Prostate gland (tissue), 2 donors: Measurements from ENCODE around the gene HK1. TPM values are rescaled to one million over a fixed set of nuclear protein-coding genes. Genes with fewer than 3 reads are reported as not detected.
A peak's percentile ranks its signal among the peaks of the same experiment; 100 is the strongest.
"Not testable (repeated sequence)": the region's sequence is repeated elsewhere in the genome, so short reads cannot be mapped to it uniquely, and the experiment has no call there.

ENCODE experiments used
- DNase-seq: peaks from one replicate; pipeline ENCODE4 v3.0.0-alpha.2; 2019; ENCODE audit warnings: low spot score
- H3K27ac ChIP-seq, 2 donors: fragments of 200-600 bp; sonication (generic); 2 replicates each; pipeline ENCODE4 v1.5.1; 2017 to 2019
- H3K27me3 ChIP-seq: fragments of 200-600 bp; sonication (generic); replicated peaks from 2 replicates; pipeline ENCODE4 v1.5.1; 2019; ENCODE audit not compliant: insufficient read depth
- H3K36me3 ChIP-seq, 2 donors: fragments of 200-600 bp; sonication (generic); 1 replicate in 1 of 2; 2 replicates in 1 of 2; pipeline versions ENCODE4 v1.5.1 to v1.8.1; 2017 to 2019
- H3K4me1 ChIP-seq: fragments of 200-600 bp; sonication (generic); replicated peaks from 2 replicates; pipeline ENCODE4 v1.5.1; 2019
- H3K4me3 ChIP-seq, 2 donors: fragments of 200-600 bp; sonication (generic); 2 replicates each; pipeline ENCODE4 v1.5.1; 2017 to 2019
- H3K9me3 ChIP-seq: fragments of 200-600 bp; sonication (generic); 2 replicates; pipeline ENCODE4 v1.5.1; 2017
- POLR2A ChIP-seq: fragments of 450-650 bp; IDR thresholded peaks from one replicate; pipeline ENCODE4 v1.6.1; 2016; ENCODE audit warnings: antibody characterized with exemption, mild to moderate bottlenecking
- POLR2AphosphoS5 ChIP-seq: sonication (generic); formaldehyde crosslinking; IDR thresholded peaks from one replicate; pipeline ENCODE4 v1.6.1; 2017; ENCODE audit warnings: antibody characterized with exemption
- WGBS: methylation state at CpG from one replicate; pipeline ENCODE4 v1.1.5; 2018; 5-methylcytosine and 5-hydroxymethylcytosine counted together
- intact Hi-C: fragments of 100-400 bp; cut with DNase I; formaldehyde crosslinking; loops from one replicate; pipeline ENCODE4 v1.14.2; 2022
- total RNA-seq, 2 donors: library from RNA; depleted of rRNA; stranded (reverse); fragments of >200 nt; gene quantifications; one replicate each; pipeline ENCODE4 v1.1.0, GENCODE V29; 2016
- TF ChIP-seq, protein P1 (sequence below), 4 experiments: fragments of 200-600 bp in 2 of 4; fragments of 450-650 bp in 2 of 4; sonication (generic) in 2 of 4; IDR thresholded peaks; 1 replicate in 3 of 4; 2 replicates in 1 of 4; pipeline ENCODE4 v1.5.1; 2016 to 2019; ENCODE audit warnings: antibody characterized with exemption in 4 of 4, mild to moderate bottlenecking in 2 of 4, moderate library complexity in 2 of 4

Gene HK1
- total RNA-seq, 2 donors from 2014 or later: 67.8 to 134 TPM

DNA sequence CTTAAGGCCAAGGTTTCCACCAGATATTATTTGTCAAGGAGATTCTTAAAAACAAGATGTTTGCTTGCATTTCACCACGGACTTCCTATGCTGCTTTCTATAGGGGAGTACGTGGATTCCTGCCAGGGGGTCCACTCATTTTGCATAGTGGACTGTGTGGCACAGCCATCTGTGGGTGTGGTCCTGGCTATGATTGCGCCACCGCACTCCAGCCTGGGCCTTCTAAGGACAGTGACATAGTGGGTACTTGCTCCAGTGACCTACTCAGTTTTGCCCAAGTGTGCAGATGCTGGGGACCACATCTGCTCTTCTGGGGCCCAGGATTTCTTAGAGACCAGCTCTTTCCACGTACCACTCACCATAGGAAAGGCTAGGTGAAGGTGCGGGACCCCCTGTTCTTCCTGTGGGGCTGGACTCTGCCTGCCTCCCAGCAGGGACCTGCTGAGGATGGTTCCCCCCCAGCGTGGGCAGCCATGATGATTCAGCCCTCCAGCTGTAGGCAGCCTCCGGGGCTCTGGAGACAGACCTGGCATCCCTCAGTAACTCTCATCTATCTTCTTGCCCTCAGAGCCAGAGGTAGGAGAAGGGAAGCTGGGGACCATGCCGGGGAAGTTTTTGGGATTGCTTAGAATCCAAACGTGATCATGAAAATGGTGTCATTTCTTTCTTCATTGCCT lies 42.9 kb downstream of the HK1 start:
- H3K27me3 ChIP-seq: no peaks in the 10 kb centered on the region
- no peaks in the 10 kb centered on the region for H3K9me3 ChIP-seq
- no peaks in the 10 kb centered on the region for H3K36me3 ChIP-seq
- DNase-seq: no peak
- TF ChIP-seq, protein P1, sequence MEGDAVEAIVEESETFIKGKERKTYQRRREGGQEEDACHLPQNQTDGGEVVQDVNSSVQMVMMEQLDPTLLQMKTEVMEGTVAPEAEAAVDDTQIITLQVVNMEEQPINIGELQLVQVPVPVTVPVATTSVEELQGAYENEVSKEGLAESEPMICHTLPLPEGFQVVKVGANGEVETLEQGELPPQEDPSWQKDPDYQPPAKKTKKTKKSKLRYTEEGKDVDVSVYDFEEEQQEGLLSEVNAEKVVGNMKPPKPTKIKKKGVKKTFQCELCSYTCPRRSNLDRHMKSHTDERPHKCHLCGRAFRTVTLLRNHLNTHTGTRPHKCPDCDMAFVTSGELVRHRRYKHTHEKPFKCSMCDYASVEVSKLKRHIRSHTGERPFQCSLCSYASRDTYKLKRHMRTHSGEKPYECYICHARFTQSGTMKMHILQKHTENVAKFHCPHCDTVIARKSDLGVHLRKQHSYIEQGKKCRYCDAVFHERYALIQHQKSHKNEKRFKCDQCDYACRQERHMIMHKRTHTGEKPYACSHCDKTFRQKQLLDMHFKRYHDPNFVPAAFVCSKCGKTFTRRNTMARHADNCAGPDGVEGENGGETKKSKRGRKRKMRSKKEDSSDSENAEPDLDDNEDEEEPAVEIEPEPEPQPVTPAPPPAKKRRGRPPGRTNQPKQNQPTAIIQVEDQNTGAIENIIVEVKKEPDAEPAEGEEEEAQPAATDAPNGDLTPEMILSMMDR (IDR thresholded peaks at IDR 0.05): no peak
- no peak for TF ChIP-seq POLR2A
- TF ChIP-seq POLR2AphosphoS5: no peak
- intact Hi-C loops: no loop called here
- peaks cover 22% of the 10 kb centered on the region for H3K4me1 ChIP-seq
- 84% methylated on average over 10 of the region's 10 CpGs for WGBS
- no peak overlapping the region for H3K27ac ChIP-seq
- no peak overlapping the region for H3K4me3 ChIP-seq

DNA sequence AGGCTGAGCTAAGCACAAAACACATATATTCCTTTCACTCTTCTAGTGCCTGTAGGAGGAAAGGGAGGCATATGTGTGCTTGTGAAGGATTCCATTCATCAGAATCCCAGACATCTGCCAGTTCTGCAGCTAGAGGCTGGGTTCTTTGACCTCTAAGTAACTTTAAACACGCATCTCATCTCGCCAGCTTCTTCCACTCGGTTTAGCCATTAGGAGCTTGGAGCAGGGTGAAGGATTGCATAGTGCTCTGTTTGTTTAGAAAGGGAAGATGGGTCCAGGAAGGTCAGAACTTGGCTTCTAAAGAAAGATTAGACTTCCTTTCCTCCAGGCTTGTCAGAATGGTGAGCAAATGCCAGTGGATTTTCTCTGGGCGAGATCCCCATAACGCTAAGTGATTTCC lies 43.6 kb downstream of the HK1 start:
- no peaks in the 10 kb centered on the region for H3K27me3 ChIP-seq
- intact Hi-C loops: no loop called here
- WGBS: 53% methylated on average over 5 of the region's 5 CpGs
- no peaks in the 10 kb centered on the region for H3K36me3 ChIP-seq
- no peak for TF ChIP-seq POLR2AphosphoS5
- TF ChIP-seq, protein P1 (IDR thresholded peaks at IDR 0.05): no peak
- TF ChIP-seq POLR2A: no peak
- H3K9me3 ChIP-seq: no peaks in the 10 kb centered on the region
- H3K4me1 ChIP-seq: peaks cover 23% of the 10 kb centered on the region
- no peak overlapping the region for H3K4me3 ChIP-seq
- H3K27ac ChIP-seq: no peak overlapping the region
- no peak for DNase-seq

DNA sequence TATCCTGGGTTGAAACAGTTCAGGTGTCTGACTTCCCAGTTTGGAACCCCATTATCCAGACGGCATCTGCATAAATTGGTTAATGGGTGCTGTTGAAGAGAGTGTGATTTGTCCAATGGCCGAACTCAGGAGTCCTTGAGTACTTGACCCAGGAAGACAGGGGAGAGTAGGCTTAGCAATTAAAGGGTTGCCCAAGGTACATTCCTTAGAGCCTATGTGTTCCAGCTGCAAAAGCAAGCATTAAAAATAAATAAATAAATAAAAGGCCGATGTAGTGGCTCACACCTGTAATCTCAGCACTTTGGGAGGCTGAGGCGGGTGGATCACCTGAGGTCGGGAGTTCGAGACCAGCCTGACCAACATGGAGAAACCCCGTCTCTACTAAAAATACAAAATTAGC lies 44.0 kb downstream of the HK1 start:
- H3K36me3 ChIP-seq, H3K4me3 ChIP-seq, H3K27ac ChIP-seq, H3K27me3 ChIP-seq, H3K9me3 ChIP-seq, DNase-seq, intact Hi-C loops: not testable (repeated sequence)
- peaks cover 24% of the 10 kb centered on the region for H3K4me1 ChIP-seq
- WGBS: 82% methylated on average over 7 of the region's 7 CpGs

DNA sequence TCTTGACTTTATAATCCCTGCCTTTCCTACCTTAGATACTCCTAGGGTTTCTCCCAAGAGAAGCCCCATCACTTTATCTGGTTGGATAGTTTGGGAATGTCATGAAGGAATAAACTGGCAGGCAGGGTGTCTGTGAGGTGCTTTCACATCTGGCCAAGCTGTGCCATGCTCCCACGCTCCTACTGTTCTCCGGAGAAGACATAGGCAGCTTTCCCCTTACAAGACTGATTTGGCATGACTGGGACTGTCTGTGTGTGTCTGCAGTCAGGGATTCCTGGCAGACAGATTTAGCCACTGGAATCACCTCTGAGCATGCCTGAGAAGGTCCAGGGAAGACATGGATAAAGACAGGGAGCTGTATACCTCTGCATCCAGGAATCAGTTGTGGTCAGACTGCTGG lies 45.3 kb downstream of the HK1 start:
- no peaks in the 10 kb centered on the region for H3K27me3 ChIP-seq
- no peak overlapping the region for H3K4me3 ChIP-seq
- no peaks in the 10 kb centered on the region for H3K36me3 ChIP-seq
- no peak for TF ChIP-seq POLR2AphosphoS5
- TF ChIP-seq POLR2A: no peak
- TF ChIP-seq, protein P1 (IDR thresholded peaks at IDR 0.05): no peak
- no peak for DNase-seq
- H3K9me3 ChIP-seq: no peaks in the 10 kb centered on the region
- WGBS: 39% methylated on average over 2 of the region's 2 CpGs
- peaks cover 22% of the 10 kb centered on the region for H3K4me1 ChIP-seq
- intact Hi-C loops: no loop called here
- H3K27ac ChIP-seq: no peak overlapping the region

DNA sequence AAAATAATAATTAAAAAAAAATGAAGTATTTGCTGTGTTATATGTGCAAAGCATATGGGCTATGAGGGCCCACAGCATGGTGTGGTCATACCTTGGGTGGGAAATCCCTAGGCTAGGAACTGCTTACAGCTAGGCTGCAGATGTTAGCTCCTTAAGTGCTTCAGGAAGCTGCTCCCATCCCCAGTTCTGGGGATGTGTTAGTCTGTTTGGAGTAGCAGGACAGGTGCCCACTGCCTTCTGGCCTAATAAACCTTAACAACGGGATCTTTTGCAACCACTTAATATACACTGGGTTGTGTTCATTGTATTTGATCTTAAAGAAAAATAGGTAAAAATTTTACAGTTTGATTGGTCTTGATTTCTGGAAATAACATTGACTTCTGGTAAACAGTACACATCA lies 46.3 kb downstream of the HK1 start:
- intact Hi-C loops: no loop called here
- 46% methylated on average over 1 of the region's 1 CpG for WGBS
- no peaks in the 10 kb centered on the region for H3K9me3 ChIP-seq
- H3K4me1 ChIP-seq: peaks cover 22% of the 10 kb centered on the region
- no peak overlapping the region for H3K27ac ChIP-seq
- no peak overlapping the region for H3K4me3 ChIP-seq
- no peak for DNase-seq
- no peaks in the 10 kb centered on the region for H3K27me3 ChIP-seq
- no peaks in the 10 kb centered on the region for H3K36me3 ChIP-seq
- no peak for TF ChIP-seq POLR2A
- TF ChIP-seq, protein P1 (IDR thresholded peaks at IDR 0.05): no peak
- no peak for TF ChIP-seq POLR2AphosphoS5

DNA sequence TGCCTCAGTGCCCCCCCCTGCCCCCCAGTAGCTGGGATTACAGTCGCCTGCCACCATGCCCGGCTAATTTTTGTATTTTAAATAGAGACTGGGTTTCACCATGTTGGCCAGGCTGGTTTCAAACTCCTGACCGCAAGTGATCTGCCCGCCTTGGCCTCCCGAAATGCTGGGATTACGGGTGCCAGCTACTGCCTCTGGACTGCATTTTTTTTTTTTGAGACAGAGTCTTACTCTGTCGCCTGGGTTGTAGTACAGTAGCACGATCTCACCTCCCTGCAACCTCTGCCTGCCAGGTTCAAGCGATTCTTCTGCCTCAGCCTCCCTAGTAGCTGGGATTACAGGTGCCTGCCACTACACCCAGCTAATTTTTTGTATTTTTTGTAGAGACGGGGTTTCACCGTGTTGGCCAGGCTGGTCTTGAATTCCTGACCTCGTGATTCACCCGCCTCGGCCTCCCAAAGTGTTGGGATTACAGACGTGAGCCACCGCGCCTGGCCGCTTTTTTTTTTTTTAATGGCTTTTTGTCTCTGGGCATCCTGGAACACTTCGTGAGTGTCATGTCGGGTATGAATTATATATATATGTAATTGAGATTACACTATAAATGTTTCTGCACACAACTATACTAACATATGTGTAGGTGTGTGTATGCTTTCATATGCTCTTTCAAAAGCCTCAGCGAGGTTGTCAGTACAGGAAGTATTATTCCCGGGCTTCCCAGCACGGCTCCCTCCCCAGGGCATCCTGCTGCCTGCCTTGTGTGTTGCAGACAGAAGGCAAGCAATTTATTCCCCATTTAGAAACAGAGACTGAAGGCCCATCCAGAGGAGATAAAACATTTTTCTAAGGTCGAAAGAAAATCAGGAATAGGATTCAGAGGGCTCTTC lies 47.6 kb downstream of the HK1 start:
- 66% methylated on average over 24 of the region's 24 CpGs for WGBS
- H3K27ac ChIP-seq: peak overlapping the region; percentile 3 to 25
- peaks cover 15% of the 10 kb centered on the region for H3K4me1 ChIP-seq
- intact Hi-C loops, H3K27me3 ChIP-seq, H3K4me3 ChIP-seq, H3K36me3 ChIP-seq, H3K9me3 ChIP-seq, DNase-seq: not testable (repeated sequence)
